Astrocyte of the cerebellum (primary cell): ENCODE data around the gene LPCAT1.

Source experiments
- DNase-seq: peaks from one replicate; pipeline ENCODE4 v3.0.0-alpha.2; 2011; ENCODE audit warnings: low read depth
- H3K4me3 ChIP-seq: 2 replicates; pipeline ENCODE4 v1.5.1; 2011; ENCODE audit warnings: mild to moderate bottlenecking, low read depth, low read length, moderate library complexity
- in situ Hi-C: cut with HindIII; loops from 2 replicates; pipeline ENCODE4 v1.10.0; 2017; ENCODE audit warnings: low sequenced_read_pairs
- TF ChIP-seq, protein P1 (sequence below): IDR thresholded peaks from 2 replicates; pipeline ENCODE4 v1.5.1; 2012; ENCODE audit warnings: low read length, low read depth, moderate library complexity, mild to moderate bottlenecking; ENCODE audit errors: missing control alignments

LPCAT1 gene

DNA sequence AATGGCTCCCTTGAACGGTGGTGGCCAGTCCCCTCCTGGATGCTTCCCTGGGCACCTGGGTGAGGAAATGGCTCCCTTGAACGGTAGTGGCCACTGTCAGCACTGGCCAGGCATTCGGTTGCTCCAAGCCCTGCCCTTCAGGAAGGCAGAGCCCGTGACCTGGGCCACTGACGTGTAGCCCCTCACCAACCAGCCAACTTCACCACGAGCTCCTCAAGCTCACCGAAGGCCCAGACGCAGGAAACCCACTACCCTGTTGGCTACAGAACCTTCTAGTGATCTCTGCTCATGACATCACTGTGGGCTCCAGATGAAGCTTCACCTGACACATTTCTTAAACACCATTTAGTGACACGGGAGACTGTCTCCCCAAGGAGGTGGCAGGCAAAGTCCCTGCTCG is 87.7 kb downstream of the LPCAT1 start:
- H3K4me3 ChIP-seq = no peak overlapping the region
- DNase-seq = no peak
- TF ChIP-seq, protein P1, sequence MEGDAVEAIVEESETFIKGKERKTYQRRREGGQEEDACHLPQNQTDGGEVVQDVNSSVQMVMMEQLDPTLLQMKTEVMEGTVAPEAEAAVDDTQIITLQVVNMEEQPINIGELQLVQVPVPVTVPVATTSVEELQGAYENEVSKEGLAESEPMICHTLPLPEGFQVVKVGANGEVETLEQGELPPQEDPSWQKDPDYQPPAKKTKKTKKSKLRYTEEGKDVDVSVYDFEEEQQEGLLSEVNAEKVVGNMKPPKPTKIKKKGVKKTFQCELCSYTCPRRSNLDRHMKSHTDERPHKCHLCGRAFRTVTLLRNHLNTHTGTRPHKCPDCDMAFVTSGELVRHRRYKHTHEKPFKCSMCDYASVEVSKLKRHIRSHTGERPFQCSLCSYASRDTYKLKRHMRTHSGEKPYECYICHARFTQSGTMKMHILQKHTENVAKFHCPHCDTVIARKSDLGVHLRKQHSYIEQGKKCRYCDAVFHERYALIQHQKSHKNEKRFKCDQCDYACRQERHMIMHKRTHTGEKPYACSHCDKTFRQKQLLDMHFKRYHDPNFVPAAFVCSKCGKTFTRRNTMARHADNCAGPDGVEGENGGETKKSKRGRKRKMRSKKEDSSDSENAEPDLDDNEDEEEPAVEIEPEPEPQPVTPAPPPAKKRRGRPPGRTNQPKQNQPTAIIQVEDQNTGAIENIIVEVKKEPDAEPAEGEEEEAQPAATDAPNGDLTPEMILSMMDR = no peak
- in situ Hi-C loops = no loop called here

DNA sequence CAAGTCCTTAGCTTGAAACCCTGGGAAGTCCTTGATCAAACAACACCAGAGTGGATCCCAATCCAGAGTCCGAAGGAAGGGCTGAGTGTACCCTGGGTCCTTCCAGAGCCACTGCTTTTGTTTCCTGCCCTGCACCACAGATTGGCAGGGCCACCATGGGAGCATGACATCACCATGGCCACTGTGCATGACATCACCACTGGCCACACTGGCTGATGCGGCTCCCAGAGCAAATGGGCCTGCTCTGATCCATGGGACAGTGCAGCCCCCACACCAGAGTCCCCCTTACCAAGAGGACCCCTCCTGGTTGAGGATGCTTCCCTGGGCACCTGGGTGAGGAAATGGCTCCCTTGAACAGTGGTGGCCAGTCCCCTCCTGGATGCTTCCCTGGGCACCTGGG is 88.4 kb downstream of the LPCAT1 start:
- in situ Hi-C loops = no loop called here
- TF ChIP-seq, protein P1 = no peak
- no peak overlapping the region for H3K4me3 ChIP-seq
- no peak for DNase-seq

DNA sequence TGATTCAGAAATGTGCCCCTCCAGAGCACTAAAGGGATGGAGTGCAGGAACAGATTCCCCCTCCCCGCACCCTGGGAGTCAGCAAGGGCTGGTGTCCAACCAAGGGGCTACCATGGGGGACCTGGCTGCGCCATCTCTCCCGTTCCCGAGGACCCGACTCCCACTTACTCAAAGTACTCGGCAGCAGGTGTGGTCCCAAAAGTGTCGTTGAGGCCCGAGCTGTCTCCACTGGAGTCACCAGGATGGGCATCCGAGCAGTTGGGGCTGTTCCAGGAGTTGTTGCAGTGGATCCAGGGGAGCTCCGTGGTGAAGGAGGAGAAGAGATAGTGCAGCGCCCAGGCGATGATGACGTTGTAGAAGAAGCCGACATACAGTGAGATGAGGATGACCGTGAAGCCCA is 91.5 kb downstream of the LPCAT1 start:
- TF ChIP-seq, protein P1 = no peak
- no peak overlapping the region for H3K4me3 ChIP-seq
- DNase-seq = no peak
- in situ Hi-C loops = no loop called here

DNA sequence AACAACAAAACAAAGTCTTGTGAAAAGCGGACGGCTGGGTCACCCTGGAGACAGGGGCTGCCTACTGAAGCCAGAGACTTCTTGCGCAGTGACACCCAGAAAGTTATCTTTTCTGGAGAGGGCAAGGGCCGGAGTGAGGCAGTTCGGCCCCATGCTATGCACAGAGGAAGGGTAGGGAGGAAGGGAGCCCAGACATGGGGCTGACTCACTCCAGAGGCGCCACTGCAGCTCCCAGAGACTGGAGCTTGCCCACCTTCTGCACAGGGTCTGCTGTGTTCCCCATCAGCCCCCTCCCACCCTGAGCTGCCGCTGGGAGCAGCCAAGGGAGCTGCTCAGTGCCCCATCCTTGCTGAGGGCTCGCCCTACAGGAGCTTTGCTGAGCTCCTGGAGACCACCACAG is 91.9 kb downstream of the LPCAT1 start:
- TF ChIP-seq, protein P1 = no peak
- DNase-seq = no peak
- in situ Hi-C loops = no loop called here
- no peak overlapping the region for H3K4me3 ChIP-seq

DNA sequence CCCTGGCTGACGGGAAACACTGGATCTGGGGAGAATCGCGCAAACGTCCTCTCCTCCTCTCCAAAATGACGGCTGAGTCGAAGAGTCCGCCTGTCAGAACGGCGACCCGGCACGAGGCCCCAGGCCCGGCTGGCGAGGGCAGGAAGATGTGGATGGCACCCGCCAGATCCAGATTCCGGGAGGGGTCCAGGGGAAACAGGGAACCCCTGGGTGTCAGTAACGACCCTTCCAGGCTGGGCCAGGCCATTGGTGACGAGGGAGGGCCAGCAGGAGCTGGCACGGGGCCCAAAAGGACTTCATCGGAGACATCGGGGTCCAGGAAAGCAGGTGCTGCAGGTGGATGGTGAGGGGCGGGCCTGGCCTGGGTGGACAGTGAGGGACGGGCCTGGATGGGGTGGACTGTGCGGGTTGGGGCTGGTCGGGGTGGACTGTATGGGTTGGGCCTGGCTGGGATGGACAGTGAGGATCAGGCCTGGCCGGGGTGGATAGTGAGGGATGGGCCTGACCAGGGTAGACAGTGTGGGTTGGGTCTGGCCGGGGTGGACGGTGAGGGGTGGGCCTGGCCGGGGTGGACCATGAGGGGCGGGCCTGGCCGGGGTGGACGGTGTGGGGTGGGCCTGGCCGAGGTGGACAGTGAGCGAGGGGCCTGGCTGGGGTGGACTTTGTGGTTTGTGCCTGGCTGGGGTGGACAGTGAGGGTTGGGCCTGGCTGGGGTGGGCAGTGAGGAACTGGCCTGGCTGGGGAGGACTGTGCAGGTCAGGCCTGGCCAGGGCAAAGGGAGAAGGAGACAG is 92.5 kb downstream of the LPCAT1 start:
- DNase-seq = no peak
- TF ChIP-seq, protein P1 = no peak
- H3K4me3 ChIP-seq = no peak overlapping the region
- in situ Hi-C loops = no loop called here

DNA sequence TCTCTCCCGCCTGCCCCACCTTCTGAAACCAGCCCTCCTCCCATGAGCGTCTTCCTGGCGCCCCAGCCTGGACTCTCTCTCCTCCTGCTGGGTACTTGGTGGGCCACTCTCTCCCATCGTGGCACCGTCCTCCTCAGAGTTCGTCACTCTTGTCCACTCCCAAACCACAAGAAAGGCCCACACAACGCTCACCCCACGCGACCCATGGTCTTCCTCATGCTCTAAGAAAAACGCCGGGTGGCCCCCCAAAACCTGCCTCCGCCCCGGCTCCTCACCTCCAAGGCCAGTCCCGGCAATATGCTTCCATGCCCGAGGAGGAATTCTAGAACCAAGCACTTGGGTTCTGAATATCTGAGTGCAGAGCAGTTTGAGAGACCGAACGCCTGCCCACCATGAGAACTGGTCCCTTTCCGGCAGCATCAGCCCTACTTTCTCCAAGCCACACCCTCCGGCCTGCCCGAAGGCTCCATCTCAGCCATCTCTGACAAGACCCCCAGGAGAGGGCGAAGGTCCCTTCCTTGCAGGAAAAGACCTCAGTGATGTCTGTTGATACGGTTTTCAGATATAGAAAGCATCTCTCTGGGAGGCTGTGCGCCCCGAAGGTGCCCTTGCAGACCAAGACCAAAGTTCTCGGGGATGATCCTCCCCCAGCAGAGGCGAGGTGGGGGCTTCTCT is 93.5 kb downstream of the LPCAT1 start:
- no peak for DNase-seq
- TF ChIP-seq, protein P1 = no peak

More for the DNA sequence above, 93.5 kb downstream of the LPCAT1 start:
- in situ Hi-C loops = no loop called here
- no peak overlapping the region for H3K4me3 ChIP-seq
